Astrocyte (in vitro differentiated cells and primary cell): ENCODE measurements around the gene INTS4. TPM values are rescaled to one million over a fixed set of nuclear protein-coding genes. Genes with fewer than 3 reads are reported as not detected.
"Not testable (repeated sequence)": the region's sequence is repeated elsewhere in the genome, so short reads cannot be mapped to it uniquely, and the experiment has no call there.

Source experiments
- DNase-seq: peaks from one replicate; pipeline ENCODE4 v3.0.0-alpha.2; 2010; ENCODE audit warnings: low read depth
- FAIRE-seq: peaks from 2 replicates; lab custom pipeline; 2011; peaks lifted over from hg19 to GRCh38; lab: Jason Lieb, UNC
- H2AFZ ChIP-seq: 2 replicates; pipeline ENCODE4 v1.6.0; 2012; ENCODE audit warnings: low read depth, low read length, inconsistent platforms
- H3K27ac ChIP-seq: 2 replicates; pipeline ENCODE4 v1.5.1; 2011; ENCODE audit warnings: low read depth, low read length, inconsistent platforms
- H3K27me3 ChIP-seq: 2 replicates; pipeline ENCODE4 v1.6.0; 2011; ENCODE audit warnings: low read length, inconsistent platforms; ENCODE audit not compliant: insufficient read depth
- H3K36me3 ChIP-seq: 2 replicates; pipeline ENCODE4 v1.5.1; 2011; ENCODE audit warnings: low read length, inconsistent platforms; ENCODE audit not compliant: insufficient read depth
- H3K4me1 ChIP-seq: 2 replicates; pipeline ENCODE4 v1.5.1; 2011; ENCODE audit warnings: low read length, inconsistent platforms; ENCODE audit not compliant: insufficient read depth
- H3K4me2 ChIP-seq: 2 replicates; pipeline ENCODE4 v1.6.0; 2012; ENCODE audit warnings: low read length, inconsistent platforms
- H3K4me3 ChIP-seq: 2 replicates; pipeline ENCODE4 v1.5.1; 2011; ENCODE audit warnings: low read depth, mild to moderate bottlenecking, low read length, inconsistent platforms; ENCODE audit not compliant: insufficient read depth
- H3K79me2 ChIP-seq: 2 replicates; pipeline ENCODE4 v1.6.0; 2012; ENCODE audit warnings: mild to moderate bottlenecking, low read length, inconsistent platforms; ENCODE audit not compliant: insufficient read depth
- H3K9ac ChIP-seq: 2 replicates; pipeline ENCODE4 v1.6.0; 2012; ENCODE audit warnings: mild to moderate bottlenecking, low read length, inconsistent platforms
- H3K9me3 ChIP-seq: 2 replicates; pipeline ENCODE4 v1.5.1; 2012; ENCODE audit warnings: low read depth, mild to moderate bottlenecking, low read length, inconsistent platforms; ENCODE audit not compliant: insufficient read depth
- H4K20me1 ChIP-seq: 2 replicates; pipeline ENCODE4 v1.6.0; 2012; ENCODE audit warnings: low read length, inconsistent platforms; ENCODE audit not compliant: insufficient read depth
- H3K27ac Mint-ChIP-seq: one replicate; pipeline ENCODE4 v1.8.0; 2021; ENCODE audit warnings: mild to moderate bottlenecking, mixed read lengths; ENCODE audit not compliant: unreplicated experiment
- H3K27me3 Mint-ChIP-seq: one replicate; pipeline ENCODE4 v1.8.0; 2021; ENCODE audit warnings: low read depth, mixed read lengths; ENCODE audit not compliant: unreplicated experiment
- H3K36me3 Mint-ChIP-seq: one replicate; pipeline ENCODE4 v1.8.0; 2021; ENCODE audit warnings: low read depth, mixed read lengths; ENCODE audit not compliant: unreplicated experiment
- H3K4me1 Mint-ChIP-seq: one replicate; pipeline ENCODE4 v1.8.0; 2021; ENCODE audit warnings: low read depth, mixed read lengths; ENCODE audit not compliant: unreplicated experiment
- H3K4me3 Mint-ChIP-seq: one replicate; pipeline ENCODE4 v1.8.0; 2021; ENCODE audit warnings: mild to moderate bottlenecking, moderate library complexity, mixed read lengths; ENCODE audit not compliant: unreplicated experiment
- H3K9me3 Mint-ChIP-seq: one replicate; pipeline ENCODE4 v1.8.0; 2021; ENCODE audit warnings: mild to moderate bottlenecking, mixed read lengths; ENCODE audit not compliant: unreplicated experiment
- CTCF ChIP-seq: IDR thresholded peaks from 2 replicates; pipeline ENCODE4 v1.5.1; 2011; ENCODE audit warnings: low read depth, mild to moderate bottlenecking, inconsistent platforms, low read length, moderate library complexity; ENCODE audit not compliant: insufficient read depth
- EZH2 ChIP-seq: IDR thresholded peaks from 2 replicates; pipeline ENCODE4 v1.6.1; 2012; ENCODE audit warnings: mild to moderate bottlenecking, low read length, inconsistent platforms; ENCODE audit not compliant: insufficient read depth
- total RNA-seq: library from RNA; stranded (reverse); gene quantifications from 2 replicates; pipeline ENCODE4 v1.2.1, GENCODE V29; 2021

The INTS4 gene
- total RNA-seq, 1 donor from 2014 or later: 35.0 TPM

GRCh38 chr11:77854838-77855237 is 139.6 kb downstream of the INTS4 start:
- H3K4me3 Mint-ChIP-seq: no peak overlapping the region
- no peaks in the 10 kb centered on the region for H3K27me3 ChIP-seq
- H3K36me3 ChIP-seq: peaks cover 6% of the 10 kb centered on the region
- FAIRE-seq (no peak), DNase-seq (no peak)
- H2AFZ ChIP-seq: no peak overlapping the region
- TF ChIP-seq CTCF (no peak), EZH2 (no peak)
- no peaks in the 10 kb centered on the region for H4K20me1 ChIP-seq
- H3K27ac Mint-ChIP-seq: no peak overlapping the region
- no peak overlapping the region for H3K4me3 ChIP-seq
- no peaks in the 10 kb centered on the region for H3K4me1 Mint-ChIP-seq
- peaks cover 22% of the 10 kb centered on the region for H3K9me3 Mint-ChIP-seq
- H3K27me3 Mint-ChIP-seq: no peaks in the 10 kb centered on the region
- H3K27ac ChIP-seq: no peak overlapping the region
- H3K79me2 ChIP-seq: no peaks in the 10 kb centered on the region
- no peak overlapping the region for H3K9ac ChIP-seq
- peaks cover 45% of the 10 kb centered on the region for H3K36me3 Mint-ChIP-seq
- H3K9me3 ChIP-seq: peaks cover 9% of the 10 kb centered on the region
- H3K4me2 ChIP-seq: no peak overlapping the region
- H3K4me1 ChIP-seq: no peaks in the 10 kb centered on the region

GRCh38 chr11:77851503-77851902 is 143.0 kb downstream of the INTS4 start:
- Histone ChIP-seq H3K9me3 (peaks cover 9% of the 10 kb centered on the region), H3K9ac (no peak overlapping the region), H3K27me3 (no peaks in the 10 kb centered on the region), H3K4me3 (no peak overlapping the region), H3K36me3 (peaks cover 6% of the 10 kb centered on the region), H3K4me1 (no peaks in the 10 kb centered on the region), H2AFZ (no peak overlapping the region), H3K27ac (no peak overlapping the region), H3K79me2 (no peaks in the 10 kb centered on the region), H3K4me2 (no peak overlapping the region), H4K20me1 (no peaks in the 10 kb centered on the region)
- TF ChIP-seq CTCF (no peak), EZH2 (no peak)
- Mint-ChIP-seq H3K4me1 (no peaks in the 10 kb centered on the region), H3K27ac (no peak overlapping the region), H3K4me3 (no peak overlapping the region), H3K36me3 (peaks cover 49% of the 10 kb centered on the region), H3K27me3 (no peaks in the 10 kb centered on the region), H3K9me3 (peaks cover 21% of the 10 kb centered on the region)
- DNase-seq (no peak), FAIRE-seq (no peak)

- H4K20me1 ChIP-seq, H3K4me3 ChIP-seq, FAIRE-seq, H3K4me2 ChIP-seq, H3K27ac Mint-ChIP-seq, DNase-seq, H3K27me3 Mint-ChIP-seq, H3K4me3 Mint-ChIP-seq, H3K36me3 ChIP-seq, H3K27ac ChIP-seq, H3K9me3 ChIP-seq, H3K4me1 ChIP-seq, H3K79me2 ChIP-seq, H3K9ac ChIP-seq, H3K4me1 Mint-ChIP-seq, H2AFZ ChIP-seq, H3K27me3 ChIP-seq, H3K9me3 Mint-ChIP-seq: not testable (repeated sequence)
- H3K36me3 Mint-ChIP-seq: peaks cover 46% of the 10 kb centered on the region
Measured at GRCh38 chr11:77843700-77844099, 150.8 kb downstream of the INTS4 start.
